ENCODE data around the gene GABRG3. TPM values are rescaled to one million over a fixed set of nuclear protein-coding genes. Genes with fewer than 3 reads are reported as not detected.

Gene GABRG3
- polyA plus RNA-seq, 2 of the 4 experiments (the other 2 are of a cell fraction) = 0.08 to 0.18 TPM

DNA sequence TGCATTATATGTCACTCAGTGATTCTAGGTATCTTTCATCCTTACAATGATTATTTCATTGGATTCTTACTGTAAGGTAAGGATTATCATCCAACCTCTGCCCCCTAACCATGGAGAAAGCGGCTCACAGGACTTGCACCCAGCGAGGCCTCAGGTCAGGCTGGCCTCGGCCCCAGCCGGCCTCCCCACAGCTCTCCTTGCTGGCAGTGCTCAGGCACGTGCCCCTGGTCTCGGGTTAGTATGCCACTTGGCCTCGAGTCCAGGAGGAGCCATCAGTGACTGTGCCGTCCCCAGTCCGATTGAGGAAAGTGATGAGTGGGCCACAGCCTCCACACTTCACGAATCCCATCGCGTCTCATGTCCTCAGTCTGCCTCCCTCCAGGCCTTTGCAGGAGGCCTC, 35.7 kb upstream of the GABRG3 start:
- H3K4me1 ChIP-seq = no peaks in the 10 kb centered on the region
- ATAC-seq (no peak), FAIRE-seq (no peak), DNase-seq (ENCODE audit: low read depth in 1 of 2, low spot score in 1 of 2) (no peak)
- ChIA-PET CTCF (no interaction called here), POLR2A (no interaction called here)
- no peak overlapping the region for H3K4me2 ChIP-seq
- WGBS (ENCODE audit: missing lambda C conversion rate) = 63% methylated on average over 12 of the region's 12 CpGs
- no peaks in the 10 kb centered on the region for H3K9me3 ChIP-seq
- no peak overlapping the region for H3K27ac ChIP-seq
- TF ChIP-seq RFX5 (IDR thresholded peaks at IDR 0.05) (no peak), MAFK (IDR thresholded peaks at IDR 0.05; ENCODE audit: partially characterized antibody) (no peak), HDAC2 (IDR thresholded peaks at IDR 0.05) (no peak), MYC (IDR thresholded peaks at IDR 0.05; ENCODE audit: borderline replicate concordance, low read length) (no peak), SMC3 (IDR thresholded peaks at IDR 0.05) (no peak), GATA3 (IDR thresholded peaks at IDR 0.05; ENCODE audit: borderline replicate concordance) (no peak), TFCP2L1 (CRISPR knock-in tag; IDR thresholded peaks at IDR 0.05) (no peak), KDM5A (IDR thresholded peaks at IDR 0.05) (no peak), CEBPB (IDR thresholded peaks at IDR 0.05) (no peak), EHF (CRISPR knock-in tag; IDR thresholded peaks at IDR 0.05) (no peak), MAZ (IDR thresholded peaks at IDR 0.05; ENCODE audit: borderline replicate concordance, low read depth, low read length) (no peak), EP300 (IDR thresholded peaks at IDR 0.05) (no peak), SREBF2 (IDR thresholded peaks at IDR 0.05) (no peak), KDM1A (IDR thresholded peaks at IDR 0.05; ENCODE audit: low read depth) (no peak), RAD21 (conservative IDR thresholded peaks at IDR 0.05 in 1 of 2, IDR thresholded peaks at IDR 0.05 in 1 of 2) (no peak), NR3C1 (IDR thresholded peaks at IDR 0.05) (no peak)
- TF ChIP-seq, protein P1, sequence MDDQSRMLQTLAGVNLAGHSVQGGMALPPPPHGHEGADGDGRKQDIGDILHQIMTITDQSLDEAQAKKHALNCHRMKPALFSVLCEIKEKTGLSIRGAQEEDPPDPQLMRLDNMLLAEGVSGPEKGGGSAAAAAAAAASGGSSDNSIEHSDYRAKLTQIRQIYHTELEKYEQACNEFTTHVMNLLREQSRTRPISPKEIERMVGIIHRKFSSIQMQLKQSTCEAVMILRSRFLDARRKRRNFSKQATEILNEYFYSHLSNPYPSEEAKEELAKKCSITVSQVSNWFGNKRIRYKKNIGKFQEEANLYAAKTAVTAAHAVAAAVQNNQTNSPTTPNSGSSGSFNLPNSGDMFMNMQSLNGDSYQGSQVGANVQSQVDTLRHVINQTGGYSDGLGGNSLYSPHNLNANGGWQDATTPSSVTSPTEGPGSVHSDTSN (IDR thresholded peaks at IDR 0.05) = no peak
- TF ChIP-seq, protein P2, sequence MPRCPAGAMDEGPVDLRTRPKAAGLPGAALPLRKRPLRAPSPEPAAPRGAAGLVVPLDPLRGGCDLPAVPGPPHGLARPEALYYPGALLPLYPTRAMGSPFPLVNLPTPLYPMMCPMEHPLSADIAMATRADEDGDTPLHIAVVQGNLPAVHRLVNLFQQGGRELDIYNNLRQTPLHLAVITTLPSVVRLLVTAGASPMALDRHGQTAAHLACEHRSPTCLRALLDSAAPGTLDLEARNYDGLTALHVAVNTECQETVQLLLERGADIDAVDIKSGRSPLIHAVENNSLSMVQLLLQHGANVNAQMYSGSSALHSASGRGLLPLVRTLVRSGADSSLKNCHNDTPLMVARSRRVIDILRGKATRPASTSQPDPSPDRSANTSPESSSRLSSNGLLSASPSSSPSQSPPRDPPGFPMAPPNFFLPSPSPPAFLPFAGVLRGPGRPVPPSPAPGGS (IDR thresholded peaks at IDR 0.05) = no peak
- TF ChIP-seq, protein P3, sequence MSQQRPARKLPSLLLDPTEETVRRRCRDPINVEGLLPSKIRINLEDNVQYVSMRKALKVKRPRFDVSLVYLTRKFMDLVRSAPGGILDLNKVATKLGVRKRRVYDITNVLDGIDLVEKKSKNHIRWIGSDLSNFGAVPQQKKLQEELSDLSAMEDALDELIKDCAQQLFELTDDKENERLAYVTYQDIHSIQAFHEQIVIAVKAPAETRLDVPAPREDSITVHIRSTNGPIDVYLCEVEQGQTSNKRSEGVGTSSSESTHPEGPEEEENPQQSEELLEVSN (IDR thresholded peaks at IDR 0.05; ENCODE audit: borderline replicate concordance, low read depth) = no peak
- TF ChIP-seq, protein P4, sequence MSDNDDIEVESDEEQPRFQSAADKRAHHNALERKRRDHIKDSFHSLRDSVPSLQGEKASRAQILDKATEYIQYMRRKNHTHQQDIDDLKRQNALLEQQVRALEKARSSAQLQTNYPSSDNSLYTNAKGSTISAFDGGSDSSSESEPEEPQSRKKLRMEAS (IDR thresholded peaks at IDR 0.05) = no peak
- H3K4me3 ChIP-seq = no peak overlapping the region

DNA sequence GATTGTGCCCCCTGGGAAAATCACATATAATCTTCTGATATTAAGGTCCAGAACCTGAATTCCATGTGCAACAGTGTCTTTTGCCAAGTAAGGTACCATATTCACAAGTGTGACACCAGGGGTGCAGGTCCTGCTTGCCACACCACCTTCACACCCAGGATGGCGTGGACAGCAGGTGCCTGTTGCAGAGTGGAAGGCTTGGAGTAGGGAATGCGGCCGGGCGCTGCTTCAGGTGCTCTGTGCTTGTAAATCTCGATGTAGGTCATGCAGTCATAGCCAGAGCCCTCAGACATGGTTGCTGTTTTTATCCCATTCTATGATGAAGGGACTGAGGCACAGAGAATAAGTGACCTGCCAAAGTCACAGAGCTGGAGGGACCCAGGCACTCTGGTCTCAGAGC, 34.5 kb upstream of the GABRG3 start:
- CTCF ChIA-PET = no interaction called here
- no peak for DNase-seq (ENCODE audit: low read depth in 1 of 2, low spot score in 1 of 2)
- POLR2A ChIA-PET = no interaction called here

DNA sequence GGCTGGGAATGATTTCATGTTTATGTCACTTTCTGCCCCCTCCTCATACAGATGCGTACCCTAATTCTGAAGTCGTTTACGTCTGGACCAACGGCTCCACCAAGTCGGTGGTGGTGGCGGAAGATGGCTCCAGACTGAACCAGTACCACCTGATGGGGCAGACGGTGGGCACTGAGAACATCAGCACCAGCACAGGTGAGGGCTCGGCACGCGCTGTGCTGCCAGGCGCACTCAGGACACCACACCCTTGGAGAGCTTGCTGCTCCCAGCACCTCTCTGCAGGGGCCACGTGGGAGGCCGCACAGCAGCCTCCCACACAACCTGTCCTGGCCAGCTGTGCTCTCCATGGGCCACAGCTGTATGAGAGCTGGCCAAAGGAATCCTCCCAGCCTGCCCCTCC, 33.8 kb upstream of the GABRG3 start:
- Histone ChIP-seq H3K4me2 (no peak overlapping the region), H3K4me3 (no peak overlapping the region), H3K4me1 (no peaks in the 10 kb centered on the region), H3K9me3 (no peaks in the 10 kb centered on the region), H3K27ac (no peak overlapping the region)
- POLR2A ChIA-PET = no interaction called here
- FAIRE-seq = no peak
- 68% methylated on average over 7 of the region's 13 CpGs for WGBS (ENCODE audit: missing lambda C conversion rate)
- DNase-seq (ENCODE audit: low read depth in 1 of 2, low spot score in 1 of 2) = no peak
- ATAC-seq = no peak
- CTCF ChIA-PET = interaction anchor here (1.5 kb wide), 1 partner anchor 17 kb away, joined by 3 read pairs; no protein-coding TSS in a partner anchor
- TF ChIP-seq GATA3 (IDR thresholded peaks at IDR 0.05; ENCODE audit: borderline replicate concordance) (no peak), NPAS2 (CRISPR knock-in tag; IDR thresholded peaks at IDR 0.05; ENCODE audit: borderline replicate concordance) (no peak), PHF8 (IDR thresholded peaks at IDR 0.05; ENCODE audit: borderline replicate concordance, low read depth) (no peak), HOXB13 (CRISPR knock-in tag; IDR thresholded peaks at IDR 0.05; ENCODE audit: low read depth) (no peak), ZFP36 (IDR thresholded peaks at IDR 0.05; ENCODE audit: borderline replicate concordance, partially characterized antibody) (no peak), RCOR1 (IDR thresholded peaks at IDR 0.05; ENCODE audit: low read depth, low read length) (no peak), ZC3H11A (IDR thresholded peaks at IDR 0.05) (no peak), POLR2AphosphoS2 (conservative IDR thresholded peaks at IDR 0.05; ENCODE audit: low read length) (no peak), SREBF2 (IDR thresholded peaks at IDR 0.05) (no peak), MAZ (IDR thresholded peaks at IDR 0.05; ENCODE audit: borderline replicate concordance, low read depth, low read length) (no peak), BHLHE40 (IDR thresholded peaks at IDR 0.05; ENCODE audit: low read depth, low read length) (no peak), ZSCAN20 (CRISPR knock-in tag; IDR thresholded peaks at IDR 0.05) (no peak), CEBPB (IDR thresholded peaks at IDR 0.05) (no peak), ZNF302 (CRISPR knock-in tag; IDR thresholded peaks at IDR 0.05) (no peak)
- TF ChIP-seq, protein P5, sequence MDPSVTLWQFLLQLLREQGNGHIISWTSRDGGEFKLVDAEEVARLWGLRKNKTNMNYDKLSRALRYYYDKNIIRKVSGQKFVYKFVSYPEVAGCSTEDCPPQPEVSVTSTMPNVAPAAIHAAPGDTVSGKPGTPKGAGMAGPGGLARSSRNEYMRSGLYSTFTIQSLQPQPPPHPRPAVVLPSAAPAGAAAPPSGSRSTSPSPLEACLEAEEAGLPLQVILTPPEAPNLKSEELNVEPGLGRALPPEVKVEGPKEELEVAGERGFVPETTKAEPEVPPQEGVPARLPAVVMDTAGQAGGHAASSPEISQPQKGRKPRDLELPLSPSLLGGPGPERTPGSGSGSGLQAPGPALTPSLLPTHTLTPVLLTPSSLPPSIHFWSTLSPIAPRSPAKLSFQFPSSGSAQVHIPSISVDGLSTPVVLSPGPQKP (IDR thresholded peaks at IDR 0.05; ENCODE audit: low read depth, low read length) = no peak

More for the DNA sequence above, 34.5 kb upstream of the GABRG3 start:
- H3K4me1 ChIP-seq = no peaks in the 10 kb centered on the region
- no peaks in the 10 kb centered on the region for H3K9me3 ChIP-seq
- FAIRE-seq (no peak), ATAC-seq (no peak)
- H3K4me3 ChIP-seq = no peak overlapping the region
- H3K27ac ChIP-seq = no peak overlapping the region
- no peak for TF ChIP-seq EHMT2 (IDR thresholded peaks at IDR 0.05; ENCODE audit: low read depth)
- no peak for TF ChIP-seq JUNB (IDR thresholded peaks at IDR 0.05)
- TF ChIP-seq ZNF302 (CRISPR knock-in tag; IDR thresholded peaks at IDR 0.05) = no peak
- TF ChIP-seq ZFP36 (IDR thresholded peaks at IDR 0.05; ENCODE audit: borderline replicate concordance, partially characterized antibody) = no peak
- TF ChIP-seq RARB (CRISPR knock-in tag; IDR thresholded peaks at IDR 0.05) = no peak
- no peak for TF ChIP-seq TP53 (CRISPR knock-in tag; IDR thresholded peaks at IDR 0.05)
- TF ChIP-seq PHF8 (IDR thresholded peaks at IDR 0.05; ENCODE audit: borderline replicate concordance, low read depth) = no peak
- TF ChIP-seq NFE2L2 (conservative IDR thresholded peaks at IDR 0.05; ENCODE audit: low read length) = no peak
- no peak for TF ChIP-seq ZC3H11A (IDR thresholded peaks at IDR 0.05)
- no peak for TF ChIP-seq CEBPB (IDR thresholded peaks at IDR 0.05)
- TF ChIP-seq HEYL (CRISPR knock-in tag; IDR thresholded peaks at IDR 0.05) = no peak
- TF ChIP-seq RAD21 (conservative IDR thresholded peaks at IDR 0.05 in 1 of 2, IDR thresholded peaks at IDR 0.05 in 1 of 2) = no peak
- 54% methylated on average over 5 of the region's 5 CpGs for WGBS (ENCODE audit: missing lambda C conversion rate)
- H3K4me2 ChIP-seq = no peak overlapping the region
